ENCODE data around the gene AVPR1B.
"Not testable (repeated sequence)": the region's sequence is repeated elsewhere in the genome, so short reads cannot be mapped to it uniquely, and the experiment has no call there.

GRCh38 chr1:206064001-206064400, 53.2 kb downstream of the AVPR1B start:
- not testable (repeated sequence) for TF ChIP-seq CTCF, POLR2A (IDR thresholded peaks at IDR 0.05)

Measured in Peyer's patch (tissue), 4 donors.